EH (cell line): Measurements from ENCODE around the gene TRIP4.

Source experiments
- DNase-seq: peaks from one replicate; pipeline ENCODE4 v3.0.0-alpha.2; 2015; ENCODE audit warnings: low read depth

Gene TRIP4

GRCh38 chr15:64447536-64448315, 60.1 kb downstream of the TRIP4 start:
- no peak for DNase-seq

GRCh38 chr15:64452988-64453688, 65.5 kb downstream of the TRIP4 start:
- DNase-seq, result no peak

- no peak for DNase-seq
Measured at GRCh38 chr15:64453689-64454037, 66.0 kb downstream of the TRIP4 start.

GRCh38 chr15:64454282-64454681, 66.6 kb downstream of the TRIP4 start:
- no peak for DNase-seq

- no peak for DNase-seq
Measured at GRCh38 chr15:64455961-64456371, 68.3 kb downstream of the TRIP4 start.

GRCh38 chr15:64456634-64457108, 69.0 kb downstream of the TRIP4 start:
- DNase-seq, result no peak

- no peak for DNase-seq
Measured at GRCh38 chr15:64459066-64459781, 71.6 kb downstream of the TRIP4 start.

GRCh38 chr15:64460206-64460723, 72.6 kb downstream of the TRIP4 start, which contains the start of gene ZNF609:
ZNF609 (plus strand) TSS chr15:64460578; CDS start chr15:64499420, 38,842 bp downstream.
- peak; percentile 94 for DNase-seq

GRCh38 chr15:64460724-64461720, 73.4 kb downstream of the TRIP4 start:
- DNase-seq, result peak; percentile 87

- DNase-seq, result no peak
Measured at GRCh38 chr15:64461721-64462162, 74.1 kb downstream of the TRIP4 start.

GRCh38 chr15:64462492-64462891, 74.9 kb downstream of the TRIP4 start:
- no peak for DNase-seq

GRCh38 chr15:64464276-64465005, 76.8 kb downstream of the TRIP4 start:
- DNase-seq, result peak; percentile 21

GRCh38 chr15:64466408-64467141, 78.9 kb downstream of the TRIP4 start:
- DNase-seq, result no peak

GRCh38 chr15:64472161-64472560, 84.5 kb downstream of the TRIP4 start:
- DNase-seq, result no peak

GRCh38 chr15:64474846-64475245, 87.2 kb downstream of the TRIP4 start:
- DNase-seq, result no peak

- DNase-seq, result no peak
Measured at GRCh38 chr15:64476550-64476949, 88.9 kb downstream of the TRIP4 start.

- peak; percentile 11 for DNase-seq
Measured at GRCh38 chr15:64478863-64479262, 91.2 kb downstream of the TRIP4 start.

GRCh38 chr15:64480891-64481290, 93.3 kb downstream of the TRIP4 start:
- DNase-seq, result no peak

GRCh38 chr15:64483749-64484148, 96.1 kb downstream of the TRIP4 start:
- no peak for DNase-seq

GRCh38 chr15:64485796-64486195, 98.2 kb downstream of the TRIP4 start:
- no peak for DNase-seq
